NCI-H1694 treated with DMSO at 0.1 percent for 48 hours (cell line): ENCODE data around the gene ZNF469.
"Not testable (repeated sequence)": the region's sequence is repeated elsewhere in the genome, so short reads cannot be mapped to it uniquely, and the experiment has no call there.

Experiments used
- DNase-seq: peaks from one replicate; lab custom pipeline; 2025; lab: John Stamatoyannopoulos, UW

Gene ZNF469

DNA sequence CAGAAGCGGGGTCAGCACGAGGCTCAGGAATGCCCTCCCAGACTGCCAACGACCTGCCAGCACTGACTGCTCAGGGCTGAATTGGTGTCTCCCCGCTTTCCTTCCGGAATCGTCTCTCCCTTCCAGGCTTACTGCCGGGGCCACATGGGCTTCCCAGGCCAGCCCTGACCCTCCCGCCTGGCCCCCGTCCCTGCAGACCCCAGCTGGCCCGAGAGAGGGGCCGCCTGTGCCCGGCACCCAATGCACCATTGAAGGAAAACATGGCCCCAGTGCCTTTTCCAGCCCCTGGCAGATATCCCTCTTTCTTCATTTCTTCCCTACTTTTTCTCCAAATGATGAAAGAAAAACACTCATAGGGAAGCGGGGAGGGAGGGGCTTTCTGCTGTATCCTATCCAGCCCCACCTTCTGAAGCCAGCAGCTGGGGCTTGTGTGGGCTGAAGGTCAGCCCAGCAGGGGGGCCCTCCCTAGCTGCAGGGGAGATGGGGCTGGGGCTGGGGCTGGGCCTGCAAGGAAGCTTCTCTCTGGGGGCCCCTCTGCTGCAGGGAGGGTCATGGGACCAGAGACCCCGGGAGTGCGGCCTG is 25.9 kb downstream of the ZNF469 start:
- no peak for DNase-seq

DNA sequence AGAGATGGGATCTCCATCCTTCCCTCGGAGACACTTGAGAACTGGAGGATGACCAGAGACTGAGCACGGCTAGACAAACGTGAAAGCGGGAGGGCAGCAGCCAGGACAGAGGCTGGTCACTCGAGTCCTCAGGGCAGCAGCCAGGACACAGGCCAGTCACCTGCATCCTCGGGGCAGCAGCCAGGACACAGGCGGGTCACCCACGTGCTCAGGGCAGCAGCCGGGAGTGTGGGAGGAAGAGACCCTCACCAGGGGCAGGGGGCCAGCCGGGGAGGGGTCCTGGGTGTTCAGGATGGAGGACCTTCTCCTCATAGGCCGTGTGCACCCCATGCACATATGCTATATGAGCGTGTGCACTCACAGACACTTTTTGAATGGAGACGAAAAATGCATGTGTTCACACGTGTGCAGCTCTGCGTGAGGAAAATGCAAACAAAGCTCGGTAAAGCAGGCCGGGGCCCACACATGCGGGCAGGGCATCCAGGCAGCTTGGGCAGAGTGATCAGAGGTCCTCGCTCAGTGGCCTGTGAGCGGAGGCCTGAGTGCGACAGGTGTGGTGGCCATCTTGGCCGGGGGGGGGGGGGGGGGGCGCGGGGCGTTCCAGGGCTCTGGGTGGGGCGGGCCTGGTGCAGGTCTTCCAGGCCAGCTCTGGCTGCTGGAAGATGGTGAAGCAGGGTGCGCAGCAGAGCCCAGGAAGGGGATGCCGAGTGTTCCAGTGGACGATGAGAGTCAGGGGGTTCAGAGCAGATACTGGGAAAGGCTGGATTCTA is 26.7 kb downstream of the ZNF469 start:
- no peak for DNase-seq

DNA sequence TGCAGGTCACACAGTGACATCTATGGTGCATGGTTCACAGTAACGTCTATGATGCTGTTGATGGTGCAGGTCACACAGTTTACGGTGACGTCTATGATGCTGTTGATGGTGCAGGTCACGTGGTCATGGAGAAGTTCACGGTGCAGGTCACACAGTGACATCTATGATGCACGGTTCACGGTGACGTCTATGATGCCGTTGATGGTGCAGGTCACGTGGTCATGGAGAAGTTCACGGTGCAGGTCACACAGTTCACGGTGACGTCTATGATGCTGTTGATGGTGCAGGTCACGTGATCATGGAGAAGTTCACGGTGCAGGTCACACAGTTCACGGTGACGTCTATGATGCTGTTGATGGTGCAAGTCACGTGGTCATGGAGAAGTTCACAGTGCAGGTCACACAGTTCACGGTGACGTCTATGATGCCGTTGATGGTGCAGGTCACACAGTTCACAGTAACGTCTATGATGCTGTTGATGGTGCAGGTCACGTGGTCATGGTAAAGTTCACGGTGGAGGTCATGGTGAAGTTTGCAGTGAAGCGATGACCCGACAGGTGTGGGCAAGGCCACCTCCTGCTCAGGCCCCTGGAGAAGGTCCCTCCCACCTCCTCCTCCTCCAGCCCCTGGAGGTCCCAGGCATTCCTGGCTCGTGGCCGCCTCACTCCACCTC is 27.7 kb downstream of the ZNF469 start:
- DNase-seq, result not testable (repeated sequence)

DNA sequence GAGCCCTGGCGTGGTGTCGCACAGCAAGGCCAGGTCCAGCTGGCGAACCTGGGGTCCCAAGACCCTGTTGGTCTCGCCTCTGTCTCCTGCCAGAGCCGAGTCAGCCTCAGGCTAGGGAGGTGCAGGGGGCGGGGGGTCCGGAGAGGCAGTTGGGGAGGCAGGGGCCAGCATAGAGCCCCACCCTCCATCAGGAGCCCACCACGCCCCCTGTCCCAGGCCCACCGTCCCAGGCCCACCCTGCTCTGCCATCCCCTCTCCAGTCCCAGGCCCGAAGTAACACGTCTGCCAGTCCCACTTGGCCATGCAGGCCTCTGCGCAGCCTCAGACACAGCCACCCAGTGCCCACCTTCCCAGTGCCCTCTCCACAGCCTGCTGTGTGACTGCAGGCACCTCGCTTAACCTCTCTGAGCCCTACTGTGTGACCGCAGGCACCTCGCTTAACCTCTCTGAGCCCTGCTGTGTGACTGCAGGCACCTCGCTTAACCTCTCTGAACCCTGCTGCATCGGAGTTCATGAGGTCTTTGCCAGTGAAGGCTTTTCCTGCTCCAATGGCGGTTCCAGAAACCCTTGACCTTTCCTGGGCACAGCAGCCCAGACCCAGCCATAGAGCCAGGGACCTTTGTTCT is 29.3 kb downstream of the ZNF469 start:
- no peak for DNase-seq

DNA sequence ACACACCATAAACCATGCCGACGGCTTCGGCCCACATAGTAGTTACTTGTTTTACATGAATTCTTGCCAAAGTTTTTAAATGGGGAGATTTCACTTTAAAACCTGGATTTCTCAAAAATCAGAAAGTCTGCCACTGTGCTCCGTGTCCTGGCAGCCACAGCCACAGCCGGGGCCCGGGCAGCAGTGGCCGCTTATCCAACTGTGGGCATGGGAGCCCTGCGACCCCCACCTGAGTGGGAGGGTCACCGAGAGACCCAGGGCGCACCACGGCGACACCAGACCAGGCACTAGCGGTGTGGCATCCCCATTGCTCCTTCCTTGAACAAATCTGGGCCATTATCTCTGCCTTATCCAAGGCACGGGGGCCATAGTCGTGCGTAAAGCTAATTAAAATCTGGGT is 30.0 kb downstream of the ZNF469 start:
- DNase-seq, result no peak

DNA sequence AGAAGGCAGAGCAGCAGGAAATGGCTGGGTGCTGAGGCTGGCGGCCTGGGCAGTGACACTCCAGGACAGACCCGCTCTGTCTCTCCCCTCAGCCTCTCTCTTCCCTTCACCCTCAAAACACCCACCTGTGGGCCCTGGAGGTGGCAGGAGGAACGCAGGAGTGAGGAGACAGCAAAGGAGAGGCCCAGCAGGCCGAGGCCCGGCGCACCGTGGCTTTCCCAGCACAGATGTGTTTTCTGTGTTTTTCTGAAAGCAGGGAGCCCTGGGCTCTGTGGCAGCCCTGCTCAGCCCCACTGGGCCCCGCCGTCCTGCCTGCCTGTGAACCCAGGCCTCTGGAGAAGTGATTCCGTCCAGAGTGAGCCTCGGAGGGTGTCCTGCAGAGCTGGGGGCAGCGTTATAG is 30.5 kb downstream of the ZNF469 start:
- DNase-seq, result no peak

DNA sequence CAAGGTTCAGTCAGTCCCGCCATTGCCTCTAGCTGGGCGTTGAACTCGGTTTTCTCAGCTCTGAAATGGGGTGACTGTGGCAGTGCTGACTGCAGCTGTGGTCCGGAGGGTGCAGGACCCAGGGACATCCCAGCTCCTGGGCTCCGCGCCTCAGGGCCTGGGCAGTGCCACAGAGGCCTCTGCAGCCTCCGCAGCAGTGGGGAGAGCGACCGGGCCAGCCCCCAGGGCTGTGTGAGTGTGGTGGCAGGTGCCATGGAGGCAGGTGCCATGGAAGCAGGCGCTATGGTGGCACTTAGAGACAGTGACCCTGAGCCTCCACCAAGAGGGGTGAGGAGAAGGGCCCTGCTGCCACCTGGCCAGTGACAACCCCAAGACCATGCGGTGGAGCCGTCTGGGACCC is 30.9 kb downstream of the ZNF469 start:
- no peak for DNase-seq

DNA sequence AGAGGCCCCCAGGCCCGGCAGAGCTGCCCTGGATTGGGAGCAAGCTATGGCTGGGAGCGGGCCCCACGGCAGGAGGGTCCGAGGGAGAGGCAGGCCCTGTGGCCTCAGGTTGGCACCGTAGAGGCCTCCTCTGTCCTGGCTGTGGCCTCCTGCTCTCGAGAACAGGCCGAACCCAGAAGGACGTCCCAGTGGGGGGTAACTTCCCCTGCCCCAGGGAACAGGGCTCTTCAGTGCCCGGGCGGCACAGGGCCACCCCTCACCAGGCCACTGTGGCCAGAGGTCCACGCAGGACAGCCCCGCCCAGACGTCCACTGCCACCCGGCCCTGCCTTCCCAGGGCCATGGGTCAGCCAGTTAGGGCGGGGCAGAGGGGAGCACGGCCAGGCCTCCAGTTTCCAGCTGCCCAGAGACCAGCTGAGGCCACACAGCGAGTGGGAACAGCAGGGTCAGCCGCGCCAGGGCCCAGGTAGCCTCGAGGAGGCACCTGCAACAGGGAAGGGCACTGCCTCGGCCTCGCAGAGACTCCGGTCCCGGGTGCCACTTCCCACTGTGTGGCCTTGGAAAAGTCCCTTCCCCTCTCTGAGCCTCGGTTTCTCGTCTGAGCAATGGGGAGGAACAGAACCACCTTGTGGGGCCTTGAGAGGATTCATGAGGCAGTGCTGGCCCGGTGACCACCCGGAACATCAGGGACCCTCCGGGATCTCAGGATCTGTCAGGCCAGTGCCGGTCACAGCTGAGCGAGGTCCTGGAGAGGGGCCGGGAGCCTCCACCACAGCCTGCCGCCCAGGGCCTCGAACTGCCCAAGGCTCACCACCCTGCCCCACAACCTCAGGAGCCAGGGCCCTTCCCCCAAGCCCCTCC is 32.0 kb downstream of the ZNF469 start:
- DNase-seq, result no peak

DNA sequence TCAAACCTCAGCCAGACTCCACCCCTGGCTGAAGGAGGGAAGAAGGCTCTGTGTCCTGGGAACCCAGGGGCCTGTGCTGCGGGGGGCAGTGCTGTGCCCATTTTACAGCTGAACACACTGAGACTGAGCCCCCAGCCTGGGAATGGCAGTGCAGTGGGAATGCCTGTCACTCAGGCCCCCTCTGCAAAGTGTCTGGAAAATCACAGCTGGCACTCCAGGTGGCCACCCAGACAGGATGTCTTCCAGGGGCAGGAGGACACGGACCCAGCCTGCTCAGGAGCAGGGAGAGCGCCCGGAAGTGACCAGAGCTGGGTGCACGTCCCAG is 32.6 kb downstream of the ZNF469 start:
- no peak for DNase-seq

DNA sequence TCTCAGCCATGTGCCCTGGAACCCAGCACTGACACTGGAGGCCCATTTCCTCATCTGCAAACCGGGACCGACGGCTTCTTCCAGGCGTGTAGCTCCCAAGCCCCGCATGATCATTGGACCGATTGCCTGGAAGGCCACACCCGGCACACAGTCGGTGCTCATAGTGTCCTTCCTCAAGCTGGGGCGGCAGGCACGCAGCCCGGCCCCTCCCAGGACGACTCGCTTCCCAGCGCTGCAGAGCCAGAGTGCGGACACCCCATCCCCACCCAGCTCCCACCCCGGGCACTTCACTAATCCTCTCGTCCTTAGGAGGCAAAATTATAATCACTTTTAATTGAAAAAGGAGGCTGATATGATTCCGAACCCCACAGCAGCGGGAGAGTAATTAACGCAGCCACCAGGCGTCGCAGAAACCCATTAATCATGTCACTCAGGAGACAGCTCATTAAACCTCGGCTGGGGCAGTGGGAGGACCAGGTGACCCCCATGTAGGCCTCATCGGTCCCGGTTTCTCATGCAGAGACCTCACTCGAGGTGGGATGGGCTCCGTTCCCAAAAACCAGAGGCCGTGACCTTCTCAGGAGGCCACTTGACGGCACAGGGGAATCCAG is 33.1 kb downstream of the ZNF469 start:
- peak; percentile 24 for DNase-seq

DNA sequence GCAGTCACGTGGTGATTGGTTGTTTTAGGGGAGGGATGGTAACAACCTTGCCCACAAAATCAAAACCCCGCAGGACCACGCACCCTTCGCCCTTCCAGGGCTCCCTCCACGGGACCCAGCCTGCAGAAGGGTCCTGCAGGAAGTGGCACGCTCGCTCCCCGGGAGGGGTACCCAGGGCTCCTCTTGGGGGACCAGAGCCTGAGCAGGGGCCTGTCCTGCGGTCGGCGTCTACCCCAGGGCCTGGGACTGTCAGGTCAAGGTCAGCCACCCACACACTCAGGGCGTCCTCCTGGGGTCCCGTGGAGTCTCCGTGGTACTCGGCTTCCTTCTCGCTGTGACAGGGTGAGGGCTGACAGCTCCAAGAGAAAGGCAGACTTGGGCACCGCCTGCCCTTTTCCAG is 33.9 kb downstream of the ZNF469 start:
- no peak for DNase-seq

DNA sequence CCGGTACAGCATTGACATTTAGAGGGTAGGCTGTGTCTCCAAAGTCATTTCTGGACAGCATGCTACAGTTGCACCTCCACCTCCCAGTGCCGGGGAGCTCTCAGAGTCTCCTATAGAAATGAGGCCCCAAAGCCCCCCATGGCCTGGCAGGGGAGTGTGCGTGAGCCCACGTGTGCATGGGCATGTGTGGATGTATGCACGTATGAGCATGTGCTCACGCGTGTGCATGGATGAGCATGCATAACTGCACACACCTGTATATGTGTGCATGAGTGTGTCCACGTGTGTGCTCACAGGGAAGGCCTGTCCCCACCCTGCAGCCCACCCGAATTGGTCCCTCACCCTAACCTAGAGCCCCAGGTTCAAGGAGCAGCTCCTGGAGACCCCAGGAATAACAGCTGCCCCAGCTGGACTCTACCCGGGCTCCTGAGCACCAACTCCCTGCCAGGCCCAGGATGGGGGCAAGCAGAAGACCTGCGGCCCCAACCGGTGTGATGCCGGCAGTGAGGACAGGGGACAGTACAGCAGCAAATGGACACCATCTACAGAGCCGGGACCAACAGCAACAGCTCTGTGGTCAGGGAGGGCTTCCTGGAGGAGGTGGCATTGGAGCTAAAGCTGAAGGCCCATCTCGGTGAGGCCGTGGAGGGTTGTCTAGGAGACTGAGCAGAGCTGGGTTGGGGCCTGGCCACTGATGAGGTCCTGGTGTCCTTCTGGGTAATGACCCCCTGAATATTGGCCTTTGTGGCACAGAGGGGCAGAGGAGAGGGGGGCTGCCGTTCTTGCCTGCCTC is 35.1 kb downstream of the ZNF469 start:
- no peak for DNase-seq

DNA sequence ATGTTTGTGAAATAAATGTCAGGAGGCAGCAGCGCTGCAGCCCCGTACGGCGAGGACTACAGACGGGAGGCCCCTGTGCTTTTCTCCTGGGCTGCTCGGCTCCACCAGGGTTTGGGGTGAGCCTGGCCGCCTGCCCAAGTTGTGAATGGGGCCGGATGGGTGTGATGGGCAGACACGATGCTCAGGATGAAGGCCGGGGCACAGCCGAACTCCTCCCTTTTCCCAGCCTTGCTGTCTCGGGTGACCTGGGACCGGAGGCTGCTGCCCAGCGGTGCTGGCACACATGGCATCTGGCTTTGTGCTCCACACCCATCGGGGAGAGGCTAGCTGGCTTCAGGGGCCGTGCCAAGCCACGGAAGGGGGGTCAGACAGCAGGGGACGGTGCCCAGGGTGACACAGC is 36.1 kb downstream of the ZNF469 start:
- DNase-seq, result no peak

DNA sequence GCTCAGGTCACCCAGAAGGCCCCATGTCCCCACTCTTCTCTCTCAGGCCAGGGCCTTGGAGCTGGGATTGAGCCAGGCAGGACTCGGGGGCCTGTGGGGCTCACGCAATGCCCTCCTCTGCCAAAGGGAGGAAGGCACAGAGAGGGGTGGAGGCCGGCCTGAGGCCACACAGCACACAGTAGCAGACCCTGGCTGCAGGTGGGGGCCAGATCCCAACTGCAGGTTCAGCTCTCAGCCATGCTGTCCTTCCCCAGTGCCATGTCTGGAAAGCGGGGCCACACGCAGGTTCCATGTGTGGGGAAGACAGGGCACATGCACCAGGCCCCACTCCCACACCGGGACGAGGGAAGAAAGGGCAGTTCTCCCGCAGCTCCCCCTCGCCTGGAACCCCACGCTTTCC is 37.0 kb downstream of the ZNF469 start:
- DNase-seq, result no peak

DNA sequence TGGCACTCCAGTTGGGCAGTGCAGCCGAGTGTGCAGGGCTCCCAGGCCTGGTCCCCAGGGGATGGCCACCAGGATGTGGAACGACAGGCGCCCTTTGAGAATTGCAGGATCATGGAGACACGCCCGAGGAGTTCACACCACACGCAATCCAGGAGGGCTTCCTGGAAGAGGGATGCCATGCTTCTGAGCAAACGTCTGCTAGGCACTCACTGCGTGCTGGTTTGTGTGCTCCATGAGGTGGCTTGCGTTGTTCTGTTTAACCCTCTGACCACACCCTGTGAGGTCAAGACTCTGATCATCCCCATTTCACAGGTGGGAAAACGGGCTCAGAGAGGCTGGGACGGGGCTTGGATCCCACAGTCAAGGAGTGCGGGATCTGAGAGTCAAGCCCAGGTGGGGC is 37.7 kb downstream of the ZNF469 start:
- DNase-seq, result no peak

DNA sequence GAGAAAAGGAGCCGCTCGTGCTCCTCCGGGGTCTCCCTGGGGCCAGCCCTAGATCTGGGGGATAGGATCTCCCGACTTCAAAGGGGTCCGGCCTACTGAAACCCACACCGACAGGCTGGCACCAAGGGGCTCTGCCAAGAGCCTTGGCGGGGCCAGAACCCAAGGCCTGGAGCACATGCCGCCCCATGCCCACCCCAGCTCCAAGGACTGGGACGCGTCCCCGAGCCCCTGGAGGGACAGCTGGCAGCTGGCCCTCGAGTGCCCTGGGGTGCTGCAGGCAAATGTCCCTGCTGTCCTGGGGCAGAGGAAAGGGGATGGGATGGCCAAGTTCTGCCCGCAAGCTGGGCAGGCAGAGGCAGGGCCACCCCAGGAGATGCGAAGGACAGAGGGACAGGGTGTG is 38.5 kb downstream of the ZNF469 start:
- DNase-seq, result no peak

DNA sequence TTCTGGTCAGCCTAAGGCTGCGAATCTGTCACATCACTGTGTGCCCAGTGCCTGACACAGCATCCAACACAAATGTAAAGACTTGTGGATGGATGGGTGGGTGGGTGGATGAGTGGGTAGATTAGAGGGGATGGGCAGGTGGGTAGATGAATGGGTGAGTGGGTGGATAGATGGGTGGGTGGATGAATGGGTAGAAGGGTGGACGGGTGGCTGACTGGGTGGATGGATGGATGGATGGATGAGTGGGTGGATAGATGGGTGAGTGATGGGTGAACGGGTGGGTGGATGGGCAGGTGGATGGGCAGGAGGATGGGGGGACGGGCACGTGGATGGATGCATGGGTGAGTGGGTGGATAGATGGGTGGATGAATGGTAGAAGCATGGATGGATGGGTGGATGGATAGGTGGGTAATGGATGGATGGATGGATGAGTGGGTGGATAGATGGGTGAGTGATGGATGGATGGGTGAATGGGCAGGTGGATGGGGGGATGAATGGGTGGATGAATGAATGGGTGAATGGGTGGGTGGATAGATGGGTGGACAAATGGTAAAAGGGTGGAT is 39.2 kb downstream of the ZNF469 start:
- DNase-seq, result no peak

DNA sequence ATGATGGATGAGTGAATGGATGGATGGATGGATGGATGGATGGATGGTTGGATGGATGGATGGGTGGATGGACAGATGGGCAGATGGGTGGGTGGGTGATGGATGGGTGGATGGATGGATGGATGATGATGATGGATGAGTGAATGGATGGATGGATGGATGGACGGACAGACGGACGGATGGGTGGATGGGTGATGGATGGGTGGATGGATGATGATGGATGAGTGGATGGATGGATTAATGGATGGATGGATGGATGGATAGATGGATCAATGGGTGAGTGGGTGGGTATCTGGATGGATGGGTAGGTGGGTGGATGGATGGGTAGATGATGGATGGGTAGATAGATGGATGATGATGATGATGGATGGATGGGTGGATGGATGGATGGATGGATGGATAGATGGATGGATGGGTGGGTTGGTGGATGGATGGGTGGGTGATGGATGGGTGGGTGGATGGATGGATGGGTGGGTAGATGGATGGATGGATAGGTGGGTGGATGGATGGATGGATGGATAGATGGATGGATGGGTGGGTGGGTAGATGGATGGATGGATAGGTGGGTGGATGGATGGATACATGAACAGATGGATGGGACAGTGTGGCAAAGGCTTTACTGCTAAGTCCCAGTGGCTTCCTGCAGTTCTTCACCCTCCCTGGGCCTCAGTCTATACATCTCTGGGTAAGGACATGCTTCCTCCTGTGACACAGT is 40.1 kb downstream of the ZNF469 start:
- no peak for DNase-seq

DNA sequence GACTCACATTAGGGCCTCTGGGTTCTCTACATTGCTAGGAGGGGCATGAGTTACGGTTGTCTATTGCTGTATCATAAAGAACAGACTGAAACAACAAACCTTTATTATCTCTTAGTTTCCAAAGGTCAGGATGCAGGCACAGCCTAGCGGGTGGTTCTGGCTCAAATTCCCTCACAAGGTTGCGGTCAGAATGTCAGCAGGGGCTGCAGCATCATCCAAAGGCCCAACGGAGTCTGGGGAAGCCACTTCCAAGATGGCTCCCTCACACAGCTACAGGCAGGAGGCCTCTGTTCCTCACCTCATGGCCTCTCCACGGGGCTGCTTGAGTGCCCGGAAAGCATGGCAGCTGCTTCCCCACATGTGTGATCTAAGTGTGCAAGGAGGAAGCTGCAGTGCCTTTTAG is 40.7 kb downstream of the ZNF469 start:
- no peak for DNase-seq
